Activated T-helper 1 cell treated with anti-CD3 and anti-CD28 coated beads, Interleukin-12 subunit alpha, Interleukin-12 subunit beta, Interleukin-2, Interleukin-4 antibody, amounts not matched to agents 30 ng/mL and 10 ng/mL and 1 ng/mL, durations not matched to agents 14 hours and 24 hours and 36 hours (primary cell): ENCODE data around the gene LRIF1. TPM values are rescaled to one million over a fixed set of nuclear protein-coding genes. Genes with fewer than 3 reads are reported as not detected.
"Not testable (repeated sequence)": the region's sequence is repeated elsewhere in the genome, so short reads cannot be mapped to it uniquely, and the experiment has no call there.

Experiments used
- DNase-seq: peaks from one replicate; pipeline ENCODE4 v3.0.0; 2021; ENCODE audit warnings: low spot score
- H3K27ac Mint-ChIP-seq: one replicate; pipeline ENCODE4 v1.8.0; 2021; ENCODE audit warnings: mild to moderate bottlenecking, mixed read lengths
- H3K27me3 Mint-ChIP-seq: one replicate; pipeline ENCODE4 v1.8.0; 2022; ENCODE audit warnings: mild to moderate bottlenecking, moderate library complexity, mixed read lengths; ENCODE audit not compliant: insufficient read depth
- H3K36me3 Mint-ChIP-seq: one replicate; pipeline ENCODE4 v1.8.0; 2021; ENCODE audit warnings: low read depth, mixed read lengths
- H3K4me1 Mint-ChIP-seq: one replicate; pipeline ENCODE4 v1.8.0; 2021; ENCODE audit warnings: low read depth, mixed read lengths
- H3K4me3 Mint-ChIP-seq: one replicate; pipeline ENCODE4 v1.8.0; 2021; ENCODE audit warnings: mild to moderate bottlenecking, moderate library complexity, mixed read lengths
- H3K9me3 Mint-ChIP-seq: one replicate; pipeline ENCODE4 v1.8.0; 2021; ENCODE audit warnings: mixed read lengths
- intact Hi-C: fragments of 100-400 bp; cut with micrococcal nuclease; formaldehyde crosslinking; loops from one replicate; pipeline ENCODE4 v1.15.1; 2024
- total RNA-seq: library from RNA; stranded (reverse); gene quantifications from 2 replicates; pipeline ENCODE4 v1.2.3, GENCODE V29; 2022

LRIF1 gene
- total RNA-seq, 1 donor from 2014 or later, result 14.8 TPM

GRCh38 chr1:110944806-110945205 lies 18.9 kb downstream of the LRIF1 start:
- intact Hi-C loops, result no loop called here
- no peaks in the 10 kb centered on the region for H3K4me1 Mint-ChIP-seq
- no peak for DNase-seq
- no peaks in the 10 kb centered on the region for H3K27me3 Mint-ChIP-seq
- H3K9me3 Mint-ChIP-seq, result peaks cover 2% of the 10 kb centered on the region
- peaks cover 27% of the 10 kb centered on the region for H3K36me3 Mint-ChIP-seq
- no peak overlapping the region for H3K27ac Mint-ChIP-seq
- H3K4me3 Mint-ChIP-seq, result no peak overlapping the region

- no peak for DNase-seq
- H3K27ac Mint-ChIP-seq, result no peak overlapping the region
- H3K4me1 Mint-ChIP-seq, result no peaks in the 10 kb centered on the region
- H3K27me3 Mint-ChIP-seq, result no peaks in the 10 kb centered on the region
- peaks cover 45% of the 10 kb centered on the region for H3K9me3 Mint-ChIP-seq
- no peak overlapping the region for H3K4me3 Mint-ChIP-seq
- intact Hi-C loops, result no loop called here
- peaks cover 13% of the 10 kb centered on the region for H3K36me3 Mint-ChIP-seq
These were observed 27.2 kb downstream of the LRIF1 start for GRCh38 chr1:110936567-110936966.

GRCh38 chr1:110931097-110931496 lies 32.6 kb downstream of the LRIF1 start:
- DNase-seq, H3K4me1 Mint-ChIP-seq, intact Hi-C loops, H3K4me3 Mint-ChIP-seq, H3K27ac Mint-ChIP-seq, H3K27me3 Mint-ChIP-seq: not testable (repeated sequence)
- Mint-ChIP-seq H3K36me3 (peaks cover 14% of the 10 kb centered on the region), H3K9me3 (peaks cover 43% of the 10 kb centered on the region)

- Mint-ChIP-seq H3K27ac (no peak overlapping the region), H3K4me3 (no peak overlapping the region), H3K27me3 (peaks cover 3% of the 10 kb centered on the region), H3K9me3 (peaks cover 27% of the 10 kb centered on the region), H3K36me3 (peaks cover 7% of the 10 kb centered on the region), H3K4me1 (no peaks in the 10 kb centered on the region)
- no peak for DNase-seq
- intact Hi-C loops, result no loop called here
These were observed 34.8 kb downstream of the LRIF1 start for GRCh38 chr1:110928904-110929303.

GRCh38 chr1:110928191-110928590 lies 35.5 kb downstream of the LRIF1 start:
- no peaks in the 10 kb centered on the region for H3K4me1 Mint-ChIP-seq
- DNase-seq, result no peak
- H3K36me3 Mint-ChIP-seq, result peaks cover 7% of the 10 kb centered on the region
- H3K4me3 Mint-ChIP-seq, result no peak overlapping the region
- H3K27ac Mint-ChIP-seq, result no peak overlapping the region
- peaks cover 27% of the 10 kb centered on the region for H3K9me3 Mint-ChIP-seq
- intact Hi-C loops, result no loop called here
- H3K27me3 Mint-ChIP-seq, result peaks cover 3% of the 10 kb centered on the region

GRCh38 chr1:110927484-110928075 lies 36.1 kb downstream of the LRIF1 start:
- Mint-ChIP-seq H3K9me3 (peaks cover 31% of the 10 kb centered on the region), H3K4me1 (no peaks in the 10 kb centered on the region), H3K4me3 (no peak overlapping the region), H3K27ac (no peak overlapping the region), H3K36me3 (peaks cover 10% of the 10 kb centered on the region), H3K27me3 (peaks cover 3% of the 10 kb centered on the region)
- intact Hi-C loops, result no loop called here
- DNase-seq, result no peak

- peaks cover 14% of the 10 kb centered on the region for H3K9me3 Mint-ChIP-seq
- peaks cover 7% of the 10 kb centered on the region for H3K27me3 Mint-ChIP-seq
- H3K27ac Mint-ChIP-seq, result no peak overlapping the region
These were observed 41.8 kb downstream of the LRIF1 start for GRCh38 chr1:110921953-110922352.

GRCh38 chr1:110918016-110918415 lies 45.7 kb downstream of the LRIF1 start:
- Mint-ChIP-seq H3K27ac (no peak overlapping the region), H3K36me3 (peaks cover 18% of the 10 kb centered on the region), H3K4me3 (no peak overlapping the region), H3K4me1 (peaks cover 19% of the 10 kb centered on the region), H3K9me3 (peaks cover 25% of the 10 kb centered on the region), H3K27me3 (peaks cover 5% of the 10 kb centered on the region)
- intact Hi-C loops, result no loop called here
- no peak for DNase-seq

More at GRCh38 chr1:110921953-110922352, 41.8 kb downstream of the LRIF1 start:
- no peak for DNase-seq
- Mint-ChIP-seq H3K4me3 (no peak overlapping the region), H3K36me3 (peaks cover 9% of the 10 kb centered on the region), H3K4me1 (peaks cover 5% of the 10 kb centered on the region)
- intact Hi-C loops, result no loop called here

GRCh38 chr1:110916669-110917306 lies 46.9 kb downstream of the LRIF1 start:
- peak overlapping the region; percentile 71 for H3K27ac Mint-ChIP-seq
- intact Hi-C loops, result loop anchor here (1.0 to 2.0 kb wide), 3 partner anchors 20 to 48 kb away; no protein-coding TSS in a partner anchor
- H3K4me3 Mint-ChIP-seq, result peak overlapping the region; percentile 56
- peaks cover 23% of the 10 kb centered on the region for H3K9me3 Mint-ChIP-seq
- H3K27me3 Mint-ChIP-seq, result peaks cover 2% of the 10 kb centered on the region
- peaks cover 19% of the 10 kb centered on the region for H3K4me1 Mint-ChIP-seq
- H3K36me3 Mint-ChIP-seq, result peaks cover 12% of the 10 kb centered on the region
- peak; percentile 36 for DNase-seq

GRCh38 chr1:110916274-110916668 lies 47.5 kb downstream of the LRIF1 start:
- DNase-seq, result no peak
- intact Hi-C loops, result loop anchor here (1.0 to 2.0 kb wide), 3 partner anchors 19 to 49 kb away; no protein-coding TSS in a partner anchor
- H3K36me3 Mint-ChIP-seq, result peaks cover 12% of the 10 kb centered on the region
- H3K9me3 Mint-ChIP-seq, result peaks cover 24% of the 10 kb centered on the region
- peaks cover 19% of the 10 kb centered on the region for H3K4me1 Mint-ChIP-seq
- peak overlapping the region; percentile 56 for H3K4me3 Mint-ChIP-seq
- peak overlapping the region; percentile 71 for H3K27ac Mint-ChIP-seq
- H3K27me3 Mint-ChIP-seq, result peaks cover 4% of the 10 kb centered on the region

GRCh38 chr1:110915804-110916203 lies 47.9 kb downstream of the LRIF1 start:
- intact Hi-C loops, result loop anchor here (1.0 to 2.0 kb wide), 3 partner anchors 19 to 49 kb away; no protein-coding TSS in a partner anchor
- Mint-ChIP-seq H3K9me3 (peaks cover 29% of the 10 kb centered on the region), H3K4me3 (no peak overlapping the region), H3K27ac (no peak overlapping the region), H3K27me3 (peaks cover 3% of the 10 kb centered on the region), H3K36me3 (peaks cover 14% of the 10 kb centered on the region), H3K4me1 (peaks cover 19% of the 10 kb centered on the region)
- no peak for DNase-seq

GRCh38 chr1:110914676-110915075 lies 49.0 kb downstream of the LRIF1 start:
- H3K9me3 Mint-ChIP-seq, result peaks cover 38% of the 10 kb centered on the region
- intact Hi-C loops, result no loop called here
- H3K27ac Mint-ChIP-seq, result no peak overlapping the region
- H3K27me3 Mint-ChIP-seq, result peaks cover 4% of the 10 kb centered on the region
- H3K36me3 Mint-ChIP-seq, result peaks cover 20% of the 10 kb centered on the region
- no peak for DNase-seq
- no peak overlapping the region for H3K4me3 Mint-ChIP-seq
- peaks cover 19% of the 10 kb centered on the region for H3K4me1 Mint-ChIP-seq

GRCh38 chr1:110912784-110913183 lies 50.9 kb downstream of the LRIF1 start:
- H3K4me1 Mint-ChIP-seq, result peaks cover 19% of the 10 kb centered on the region
- H3K36me3 Mint-ChIP-seq, result peaks cover 25% of the 10 kb centered on the region
- no peak for DNase-seq
- H3K27ac Mint-ChIP-seq, result no peak overlapping the region
- intact Hi-C loops, result no loop called here
- no peak overlapping the region for H3K4me3 Mint-ChIP-seq
- peaks cover 4% of the 10 kb centered on the region for H3K27me3 Mint-ChIP-seq
- peaks cover 55% of the 10 kb centered on the region for H3K9me3 Mint-ChIP-seq
